Endothelial cell (in vitro differentiated cells): ENCODE measurements around the gene ERLEC1. TPM values are rescaled to one million over a fixed set of nuclear protein-coding genes. Genes with fewer than 3 reads are reported as not detected.

Experiments
- DNase-seq: peaks from one replicate; pipeline ENCODE4 v3.0.0; 2021; ENCODE audit warnings: low spot score
- H3K27ac Mint-ChIP-seq: one replicate; pipeline ENCODE4 v1.8.0; 2021; ENCODE audit warnings: mixed read lengths, inconsistent platforms; ENCODE audit not compliant: unreplicated experiment
- H3K27me3 Mint-ChIP-seq: one replicate; pipeline ENCODE4 v1.8.0; 2021; ENCODE audit warnings: mild to moderate bottlenecking, moderate library complexity, mixed read lengths, inconsistent platforms; ENCODE audit not compliant: unreplicated experiment
- H3K36me3 Mint-ChIP-seq: one replicate; pipeline ENCODE4 v1.8.0; 2021; ENCODE audit warnings: mild to moderate bottlenecking, low read depth, mixed read lengths, inconsistent platforms; ENCODE audit not compliant: unreplicated experiment
- H3K4me1 Mint-ChIP-seq: one replicate; pipeline ENCODE4 v1.8.0; 2021; ENCODE audit warnings: mild to moderate bottlenecking, mixed read lengths, inconsistent platforms; ENCODE audit not compliant: unreplicated experiment
- H3K4me3 Mint-ChIP-seq: one replicate; pipeline ENCODE4 v1.8.0; 2021; ENCODE audit warnings: mild to moderate bottlenecking, mixed read lengths, inconsistent platforms; ENCODE audit not compliant: unreplicated experiment
- H3K9me3 Mint-ChIP-seq: one replicate; pipeline ENCODE4 v1.8.0; 2021; ENCODE audit warnings: mixed read lengths, inconsistent platforms; ENCODE audit not compliant: unreplicated experiment
- total RNA-seq: library from RNA; stranded (reverse); fragmentation: NEBNext Ultra II Directional; extraction: Animal tissue kit (Norgen Biotek cat#: 25700); gene quantifications from one replicate; pipeline ENCODE4 v1.2.1, GENCODE V29; 2021; ENCODE audit not compliant: unreplicated experiment
- TF ChIP-seq, protein P1 (sequence below): fragments of 200-600 bp; sonication (generic); IDR thresholded peaks from one replicate; pipeline ENCODE4 v1.5.0; 2021; ENCODE audit warnings: antibody characterized with exemption; ENCODE audit not compliant: unreplicated experiment

The ERLEC1 gene
- total RNA-seq, 1 donor from 2014 or later: 31.0 TPM

DNA sequence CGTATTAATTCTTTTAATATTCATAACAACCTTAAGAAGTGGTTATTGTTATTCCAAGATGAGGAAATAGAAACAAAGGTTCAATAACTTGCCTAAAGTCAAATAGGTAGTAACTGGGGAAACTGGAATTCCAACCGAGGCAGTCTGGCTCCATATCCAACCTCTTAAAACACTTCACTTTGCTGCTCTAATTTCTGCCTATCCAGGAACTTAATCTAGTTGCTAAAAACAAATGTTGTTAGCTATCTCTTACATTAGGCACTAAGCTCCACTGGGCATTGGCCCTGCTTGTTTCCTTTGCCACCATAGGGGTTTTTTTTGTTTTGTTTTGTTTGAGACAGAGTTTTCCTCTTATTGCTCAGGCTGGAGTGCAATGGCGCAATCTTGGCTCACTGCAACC lies 24.8 kb downstream of the ERLEC1 start:
- H3K27me3 Mint-ChIP-seq: peaks cover 2% of the 10 kb centered on the region
- no peak overlapping the region for H3K27ac Mint-ChIP-seq
- no peaks in the 10 kb centered on the region for H3K4me1 Mint-ChIP-seq
- no peaks in the 10 kb centered on the region for H3K9me3 Mint-ChIP-seq
- peaks cover 18% of the 10 kb centered on the region for H3K36me3 Mint-ChIP-seq
- TF ChIP-seq, protein P1, sequence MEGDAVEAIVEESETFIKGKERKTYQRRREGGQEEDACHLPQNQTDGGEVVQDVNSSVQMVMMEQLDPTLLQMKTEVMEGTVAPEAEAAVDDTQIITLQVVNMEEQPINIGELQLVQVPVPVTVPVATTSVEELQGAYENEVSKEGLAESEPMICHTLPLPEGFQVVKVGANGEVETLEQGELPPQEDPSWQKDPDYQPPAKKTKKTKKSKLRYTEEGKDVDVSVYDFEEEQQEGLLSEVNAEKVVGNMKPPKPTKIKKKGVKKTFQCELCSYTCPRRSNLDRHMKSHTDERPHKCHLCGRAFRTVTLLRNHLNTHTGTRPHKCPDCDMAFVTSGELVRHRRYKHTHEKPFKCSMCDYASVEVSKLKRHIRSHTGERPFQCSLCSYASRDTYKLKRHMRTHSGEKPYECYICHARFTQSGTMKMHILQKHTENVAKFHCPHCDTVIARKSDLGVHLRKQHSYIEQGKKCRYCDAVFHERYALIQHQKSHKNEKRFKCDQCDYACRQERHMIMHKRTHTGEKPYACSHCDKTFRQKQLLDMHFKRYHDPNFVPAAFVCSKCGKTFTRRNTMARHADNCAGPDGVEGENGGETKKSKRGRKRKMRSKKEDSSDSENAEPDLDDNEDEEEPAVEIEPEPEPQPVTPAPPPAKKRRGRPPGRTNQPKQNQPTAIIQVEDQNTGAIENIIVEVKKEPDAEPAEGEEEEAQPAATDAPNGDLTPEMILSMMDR: no peak
- DNase-seq: no peak
- H3K4me3 Mint-ChIP-seq: no peak overlapping the region

DNA sequence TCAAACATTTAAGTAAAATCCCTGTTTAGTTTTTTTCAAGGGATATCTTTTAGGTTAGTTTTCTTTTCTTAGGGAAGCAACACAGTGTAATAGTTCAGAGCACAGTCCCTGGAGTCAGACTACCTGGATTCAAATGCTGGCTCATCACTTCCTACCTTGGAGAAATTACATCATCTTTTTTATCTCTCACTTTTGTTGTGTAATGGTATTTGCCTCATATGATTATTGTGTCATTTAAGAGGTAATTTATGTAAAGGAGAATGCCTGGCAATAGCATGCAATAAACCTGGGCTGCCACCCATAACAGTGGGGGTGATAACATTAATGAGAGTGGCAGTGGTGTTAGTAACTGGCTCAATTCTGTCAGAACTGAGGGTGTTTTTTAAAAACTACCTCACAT lies 26.3 kb downstream of the ERLEC1 start:
- Mint-ChIP-seq H3K4me3 (no peak overlapping the region), H3K4me1 (no peaks in the 10 kb centered on the region), H3K27ac (no peak overlapping the region), H3K36me3 (peaks cover 10% of the 10 kb centered on the region), H3K9me3 (no peaks in the 10 kb centered on the region), H3K27me3 (no peaks in the 10 kb centered on the region)
- TF ChIP-seq, protein P1: no peak
- DNase-seq: no peak

- H3K27ac Mint-ChIP-seq: no peak overlapping the region
Measured at GRCh38 chr2:53818854-53819435, 32.1 kb downstream of the ERLEC1 start.

DNA sequence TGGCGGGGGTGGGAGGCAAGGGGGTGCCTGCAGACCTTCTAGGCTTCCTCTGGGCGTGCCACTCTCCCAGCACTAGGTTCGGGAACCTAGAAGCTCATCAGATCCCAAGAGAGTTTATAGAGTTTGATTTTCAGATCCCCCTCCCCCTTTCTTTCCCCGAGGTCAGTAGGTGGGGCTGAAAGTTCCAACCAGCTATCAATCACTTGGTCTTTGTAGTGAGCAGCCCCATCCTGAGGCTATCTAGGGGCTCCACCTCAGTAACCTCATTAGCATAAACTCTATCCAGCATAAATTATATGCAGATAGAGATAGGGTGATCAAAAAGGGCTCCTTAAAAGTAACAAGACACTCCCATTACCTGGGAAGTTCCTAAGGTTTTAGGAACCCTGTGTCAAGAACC lies 32.8 kb downstream of the ERLEC1 start:
- Mint-ChIP-seq H3K4me3 (no peak overlapping the region), H3K27me3 (no peaks in the 10 kb centered on the region), H3K9me3 (no peaks in the 10 kb centered on the region), H3K27ac (no peak overlapping the region), H3K4me1 (no peaks in the 10 kb centered on the region), H3K36me3 (peaks cover 12% of the 10 kb centered on the region)
- DNase-seq: no peak
- TF ChIP-seq, protein P1: no peak

More at GRCh38 chr2:53818854-53819435, 32.1 kb downstream of the ERLEC1 start:
- H3K36me3 Mint-ChIP-seq: peaks cover 12% of the 10 kb centered on the region
- no peaks in the 10 kb centered on the region for H3K4me1 Mint-ChIP-seq
- no peak overlapping the region for H3K4me3 Mint-ChIP-seq
- H3K27me3 Mint-ChIP-seq: no peaks in the 10 kb centered on the region
- TF ChIP-seq, protein P1: no peak
- H3K9me3 Mint-ChIP-seq: no peaks in the 10 kb centered on the region
- no peak for DNase-seq

DNA sequence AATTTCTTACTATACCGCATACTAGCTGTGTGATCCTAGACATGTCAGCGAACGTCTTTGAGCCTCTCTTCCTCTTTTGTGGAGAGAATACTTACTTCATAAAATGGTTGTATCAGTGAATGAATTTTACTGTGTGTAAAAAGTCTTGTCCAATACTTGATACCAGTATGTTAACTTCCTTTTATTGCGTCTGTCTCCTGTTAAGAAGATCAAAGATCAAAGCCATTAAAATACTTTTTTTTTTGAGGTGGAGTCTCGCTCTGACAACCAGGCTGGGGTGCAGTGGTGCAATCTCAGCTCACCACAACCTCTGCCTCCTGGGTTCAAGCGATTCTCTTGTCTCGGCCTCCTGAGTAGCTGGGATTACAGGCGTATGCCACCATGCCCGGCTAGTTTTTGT lies 33.2 kb downstream of the ERLEC1 start:
- Mint-ChIP-seq H3K27me3 (no peaks in the 10 kb centered on the region), H3K4me1 (no peaks in the 10 kb centered on the region), H3K4me3 (no peak overlapping the region), H3K27ac (no peak overlapping the region), H3K9me3 (no peaks in the 10 kb centered on the region), H3K36me3 (peaks cover 12% of the 10 kb centered on the region)
- no peak for DNase-seq
- TF ChIP-seq, protein P1: no peak
